ENCODE data around the gene PLA2G4E. TPM values are rescaled to one million over a fixed set of nuclear protein-coding genes. Genes with fewer than 3 reads are reported as not detected.

PLA2G4E gene, protein sequence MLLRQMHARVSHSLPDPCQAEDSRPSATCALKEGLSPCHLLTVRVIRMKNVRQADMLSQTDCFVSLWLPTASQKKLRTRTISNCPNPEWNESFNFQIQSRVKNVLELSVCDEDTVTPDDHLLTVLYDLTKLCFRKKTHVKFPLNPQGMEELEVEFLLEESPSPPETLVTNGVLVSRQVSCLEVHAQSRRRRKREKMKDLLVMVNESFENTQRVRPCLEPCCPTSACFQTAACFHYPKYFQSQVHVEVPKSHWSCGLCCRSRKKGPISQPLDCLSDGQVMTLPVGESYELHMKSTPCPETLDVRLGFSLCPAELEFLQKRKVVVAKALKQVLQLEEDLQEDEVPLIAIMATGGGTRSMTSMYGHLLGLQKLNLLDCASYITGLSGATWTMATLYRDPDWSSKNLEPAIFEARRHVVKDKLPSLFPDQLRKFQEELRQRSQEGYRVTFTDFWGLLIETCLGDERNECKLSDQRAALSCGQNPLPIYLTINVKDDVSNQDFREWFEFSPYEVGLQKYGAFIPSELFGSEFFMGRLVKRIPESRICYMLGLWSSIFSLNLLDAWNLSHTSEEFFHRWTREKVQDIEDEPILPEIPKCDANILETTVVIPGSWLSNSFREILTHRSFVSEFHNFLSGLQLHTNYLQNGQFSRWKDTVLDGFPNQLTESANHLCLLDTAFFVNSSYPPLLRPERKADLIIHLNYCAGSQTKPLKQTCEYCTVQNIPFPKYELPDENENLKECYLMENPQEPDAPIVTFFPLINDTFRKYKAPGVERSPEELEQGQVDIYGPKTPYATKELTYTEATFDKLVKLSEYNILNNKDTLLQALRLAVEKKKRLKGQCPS
- total RNA-seq (1 to 10 TPM in 1 of 9 donors, under 1 TPM in 3, not detected in 5; 0.05 to 1.1 (median 0.05) TPM), polyA plus RNA-seq (under 1 TPM in 1 of 2 donors, not detected in 1; 0.01 TPM)
- long read RNA-seq, donor 1, result 0 reads
- long read RNA-seq, donor 2, result 0 reads
- long read RNA-seq, donor 3, result 0 reads

DNA sequence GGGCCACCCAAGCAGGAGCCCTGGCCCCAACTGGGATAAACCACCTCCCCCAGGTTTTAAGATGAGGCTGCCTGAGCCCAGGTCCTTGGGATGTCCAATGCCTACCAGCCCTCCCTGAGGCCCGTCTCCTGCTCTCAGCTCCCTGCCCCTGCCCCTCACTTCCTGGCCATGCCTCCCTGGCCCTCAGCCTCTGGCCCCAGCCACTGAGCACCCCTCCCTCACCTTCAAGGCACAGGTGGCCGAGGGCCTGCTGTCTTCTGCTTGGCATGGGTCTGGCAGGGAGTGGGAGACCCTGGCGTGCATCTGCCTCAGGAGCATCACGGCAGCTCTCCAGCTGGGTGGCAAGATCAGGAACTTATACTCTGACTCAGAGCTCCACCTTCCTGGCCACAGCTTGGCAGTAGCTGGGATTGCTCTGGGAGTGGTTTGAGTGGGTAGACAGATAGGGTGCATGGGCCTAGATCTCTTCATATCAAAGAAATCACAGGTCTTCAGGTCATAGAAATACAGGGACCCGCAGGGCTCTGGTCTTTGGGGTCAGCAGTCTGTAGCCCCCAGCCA lies at the start of gene PLA2G4E:
Gene PLA2G4E, minus strand, starts transcription at position 330 of the 561 bp plus-strand sequence. Its CDS starts 12 bp downstream, at position 318.
- 93 to 95% (median 93%) methylated on average over 5 of the region's 5 CpGs for WGBS, 4 donors

DNA sequence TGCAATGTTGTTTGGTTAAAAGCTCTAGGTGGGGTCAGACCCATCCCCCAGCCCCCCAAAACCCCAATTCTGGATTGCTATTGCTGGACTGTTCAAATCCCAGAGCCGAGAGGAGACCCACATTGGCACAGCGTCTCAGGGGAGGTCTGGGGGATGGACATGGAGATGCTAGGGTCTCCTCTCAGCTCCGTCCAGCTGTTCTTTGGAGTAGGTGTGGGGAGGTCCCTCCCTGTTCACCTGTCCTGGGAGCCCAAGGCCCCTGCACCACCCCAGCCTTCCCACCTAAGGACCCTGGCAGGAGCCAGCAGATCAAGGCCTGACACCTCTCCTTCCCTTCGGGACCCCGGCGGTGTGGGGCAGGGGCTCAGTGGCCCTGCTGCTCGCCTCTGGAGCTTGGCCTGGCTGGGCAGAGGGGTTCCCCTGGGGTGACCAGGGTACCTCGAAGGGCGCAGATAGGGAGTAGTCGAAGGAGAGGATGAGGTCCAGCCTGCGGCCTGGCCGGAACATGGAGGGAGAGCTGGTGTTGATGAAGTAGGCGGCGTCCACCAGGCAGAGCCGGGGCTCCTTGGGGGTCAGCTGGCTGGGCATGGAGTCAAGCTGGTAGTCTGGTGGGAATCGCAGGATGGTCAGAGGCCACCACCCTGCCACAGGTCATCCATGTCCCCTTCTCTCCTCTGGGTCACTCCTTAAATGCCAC lies 49.6 kb upstream of the PLA2G4E start:
- no peak overlapping the region for H3K4me3 ChIP-seq
- no peak for DNase-seq
- no peaks in the 10 kb centered on the region for H3K9me3 ChIP-seq
- no peak overlapping the region for H3K27ac ChIP-seq
- no peak for ATAC-seq
- intact Hi-C loops (cut with DNase I), result no loop called here
- H3K4me1 ChIP-seq, result peaks cover 0 to 4% (median 0%) of the 10 kb centered on the region in 12 donors
- H3K36me3 ChIP-seq, result no peaks in the 10 kb centered on the region
- TF ChIP-seq, protein P1, sequence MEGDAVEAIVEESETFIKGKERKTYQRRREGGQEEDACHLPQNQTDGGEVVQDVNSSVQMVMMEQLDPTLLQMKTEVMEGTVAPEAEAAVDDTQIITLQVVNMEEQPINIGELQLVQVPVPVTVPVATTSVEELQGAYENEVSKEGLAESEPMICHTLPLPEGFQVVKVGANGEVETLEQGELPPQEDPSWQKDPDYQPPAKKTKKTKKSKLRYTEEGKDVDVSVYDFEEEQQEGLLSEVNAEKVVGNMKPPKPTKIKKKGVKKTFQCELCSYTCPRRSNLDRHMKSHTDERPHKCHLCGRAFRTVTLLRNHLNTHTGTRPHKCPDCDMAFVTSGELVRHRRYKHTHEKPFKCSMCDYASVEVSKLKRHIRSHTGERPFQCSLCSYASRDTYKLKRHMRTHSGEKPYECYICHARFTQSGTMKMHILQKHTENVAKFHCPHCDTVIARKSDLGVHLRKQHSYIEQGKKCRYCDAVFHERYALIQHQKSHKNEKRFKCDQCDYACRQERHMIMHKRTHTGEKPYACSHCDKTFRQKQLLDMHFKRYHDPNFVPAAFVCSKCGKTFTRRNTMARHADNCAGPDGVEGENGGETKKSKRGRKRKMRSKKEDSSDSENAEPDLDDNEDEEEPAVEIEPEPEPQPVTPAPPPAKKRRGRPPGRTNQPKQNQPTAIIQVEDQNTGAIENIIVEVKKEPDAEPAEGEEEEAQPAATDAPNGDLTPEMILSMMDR (IDR thresholded peaks at IDR 0.05), result no peak
- no peak for TF ChIP-seq POLR2A (IDR thresholded peaks at IDR 0.05)
- H3K27me3 ChIP-seq, result peaks cover 0 to 9% (median 0%) of the 10 kb centered on the region in 9 donors
- WGBS, 4 donors, result 92 to 96% (median 93%) methylated on average over 12 to 16 of the region's 16 CpGs

More for the DNA sequence above, at the start of gene PLA2G4E:
- Histone ChIP-seq H3K4me1 (peaks cover 0 to 23% (median 6%) of the 10 kb centered on the region in 12 donors), H3K27me3 (no peaks in the 10 kb centered on the region), H3K9me3 (no peaks in the 10 kb centered on the region), H3K36me3 (no peaks in the 10 kb centered on the region), H3K27ac (no peak within 1 kb of the TSS), H3K4me3 (no peak within 1 kb of the TSS)
- TF ChIP-seq, protein P1 (IDR thresholded peaks at IDR 0.05), result no peak
- TF ChIP-seq POLR2A (IDR thresholded peaks at IDR 0.05), result no peak
- intact Hi-C loops (cut with DNase I), result no loop called here
- ATAC-seq (no peak), DNase-seq (no peak)

DNA sequence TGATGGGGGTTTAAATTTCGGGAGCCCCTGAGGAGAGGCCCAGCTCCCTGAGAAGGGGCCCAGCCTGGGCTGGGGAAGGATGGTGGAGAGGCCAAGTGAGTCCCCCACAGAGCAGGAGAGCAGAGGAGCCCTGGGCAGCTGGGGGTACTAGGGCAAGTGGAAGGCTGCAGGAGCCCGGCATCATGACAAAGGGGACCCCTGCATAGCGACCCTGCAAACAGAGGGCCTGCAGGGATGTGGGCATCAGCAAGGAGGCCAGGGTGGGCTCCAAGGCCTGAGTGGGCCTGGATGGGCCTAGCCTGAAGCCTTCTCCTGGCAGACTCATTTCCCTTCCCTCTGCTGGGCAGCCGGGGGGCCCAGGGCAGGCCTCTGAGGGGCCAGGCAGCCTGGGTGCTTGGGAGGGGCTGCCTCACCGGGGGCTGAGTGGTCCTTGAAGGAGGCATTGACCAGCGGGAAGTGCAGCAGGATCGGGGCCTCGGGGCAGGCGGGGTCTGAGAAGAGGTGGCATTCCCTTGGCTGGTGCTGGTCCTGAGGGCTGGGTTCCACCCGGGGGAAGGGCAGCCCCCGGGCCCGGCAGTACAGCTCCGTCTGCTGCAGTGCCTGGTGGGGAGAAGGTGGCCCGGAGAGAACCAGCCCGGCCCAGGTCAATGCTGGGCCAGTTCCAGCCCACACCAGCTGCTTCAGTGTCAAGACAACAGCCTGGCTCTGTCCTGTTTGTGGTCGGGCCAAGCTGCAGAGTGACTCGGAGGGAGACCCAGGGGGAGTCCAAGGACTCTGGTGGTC lies 48.8 kb upstream of the PLA2G4E start:
- Histone ChIP-seq H3K4me1 (peaks cover 0 to 4% (median 0%) of the 10 kb centered on the region in 12 donors), H3K27me3 (peaks cover 0 to 9% (median 0%) of the 10 kb centered on the region in 9 donors), H3K4me3 (no peak overlapping the region), H3K36me3 (no peaks in the 10 kb centered on the region), H3K27ac (no peak overlapping the region), H3K9me3 (no peaks in the 10 kb centered on the region)
- 84 to 87% (median 85%) methylated on average over 11 to 17 of the region's 17 CpGs for WGBS, 4 donors
- intact Hi-C loops (cut with DNase I), result loop anchor here in 7 of 10 donors (2.0 to 10.0 kb wide), 5 partner anchors 15 to 405 kb away; partner anchors contain the start of gene PLA2G4B (in 1 of the 7)
- ATAC-seq (no peak), DNase-seq (no peak)
- TF ChIP-seq, protein P1 (IDR thresholded peaks at IDR 0.05), result no peak
- TF ChIP-seq POLR2A (IDR thresholded peaks at IDR 0.05), result no peak

Data from heart left ventricle (tissue), 16 donors.